ENCODE results near the gene TBC1D22B. TPM values are rescaled to one million over a fixed set of nuclear protein-coding genes. Genes with fewer than 3 reads are reported as not detected.

Gene TBC1D22B
- polyA plus RNA-seq, 1 experiment = 9.8 TPM

DNA sequence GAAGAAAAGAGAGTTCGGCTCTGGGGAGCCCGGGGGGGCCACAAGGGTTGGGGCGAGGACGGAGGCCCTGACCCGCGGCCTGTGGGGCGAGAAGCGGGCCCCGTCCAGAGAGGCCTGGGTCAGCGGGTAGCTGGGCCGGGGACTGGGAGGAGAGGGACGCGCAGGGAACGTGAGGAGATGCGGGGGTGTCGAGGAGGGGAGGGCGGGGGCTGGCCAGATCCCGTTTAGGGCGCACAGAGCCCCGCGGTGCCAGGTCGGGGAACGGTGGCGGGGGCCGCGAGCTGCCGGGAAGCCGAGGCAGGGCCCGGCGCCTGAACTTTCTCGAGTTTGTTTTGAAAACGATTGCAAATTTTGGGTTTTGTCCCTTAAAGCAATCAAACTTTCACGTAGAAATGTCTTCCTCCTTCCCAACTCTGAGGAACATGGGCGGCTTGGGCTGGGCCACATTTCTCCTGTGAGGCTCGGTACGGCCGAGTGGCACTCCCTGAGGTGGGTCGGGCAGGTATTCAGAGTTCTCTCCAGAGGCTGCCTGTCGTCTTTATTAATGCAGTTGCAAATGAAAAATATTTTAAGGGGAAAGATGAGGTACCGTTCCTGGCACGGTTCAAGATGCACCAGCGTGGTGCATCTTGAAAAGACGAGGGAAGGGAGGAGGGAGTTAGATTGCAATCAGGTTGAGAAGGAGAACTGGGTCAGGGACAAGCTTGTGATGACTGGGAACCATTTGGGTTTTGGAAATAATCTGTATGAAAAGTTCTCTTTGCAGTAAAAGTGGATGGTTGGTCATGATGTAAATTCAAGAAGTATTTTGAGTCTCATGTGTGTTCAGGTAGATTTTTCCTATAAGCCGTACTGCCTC, 97.2 kb downstream of the TBC1D22B start:
- Histone ChIP-seq H3K27me3 (ENCODE audit: control insufficient read depth, insufficient read depth, low read length) (no peaks in the 10 kb centered on the region), H3K27ac (ENCODE audit: low read depth, low read length) (peak overlapping the region; percentile 21), H3K4me3 (ENCODE audit: low read depth, low read length) (peak overlapping the region; percentile 92), H3K9me3 (ENCODE audit: control insufficient read depth, insufficient read depth, low read length) (no peaks in the 10 kb centered on the region; the same call in 1 of the 2 replicates)
- CTCF ChIA-PET = interaction anchor here (0.5 to 0.6 kb wide), 2 partner anchors 16 to 739 kb away, joined by 3 read pairs; no protein-coding TSS in a partner anchor
- TF ChIP-seq, protein P1, sequence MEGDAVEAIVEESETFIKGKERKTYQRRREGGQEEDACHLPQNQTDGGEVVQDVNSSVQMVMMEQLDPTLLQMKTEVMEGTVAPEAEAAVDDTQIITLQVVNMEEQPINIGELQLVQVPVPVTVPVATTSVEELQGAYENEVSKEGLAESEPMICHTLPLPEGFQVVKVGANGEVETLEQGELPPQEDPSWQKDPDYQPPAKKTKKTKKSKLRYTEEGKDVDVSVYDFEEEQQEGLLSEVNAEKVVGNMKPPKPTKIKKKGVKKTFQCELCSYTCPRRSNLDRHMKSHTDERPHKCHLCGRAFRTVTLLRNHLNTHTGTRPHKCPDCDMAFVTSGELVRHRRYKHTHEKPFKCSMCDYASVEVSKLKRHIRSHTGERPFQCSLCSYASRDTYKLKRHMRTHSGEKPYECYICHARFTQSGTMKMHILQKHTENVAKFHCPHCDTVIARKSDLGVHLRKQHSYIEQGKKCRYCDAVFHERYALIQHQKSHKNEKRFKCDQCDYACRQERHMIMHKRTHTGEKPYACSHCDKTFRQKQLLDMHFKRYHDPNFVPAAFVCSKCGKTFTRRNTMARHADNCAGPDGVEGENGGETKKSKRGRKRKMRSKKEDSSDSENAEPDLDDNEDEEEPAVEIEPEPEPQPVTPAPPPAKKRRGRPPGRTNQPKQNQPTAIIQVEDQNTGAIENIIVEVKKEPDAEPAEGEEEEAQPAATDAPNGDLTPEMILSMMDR (IDR thresholded peaks at IDR 0.05; ENCODE audit: low read depth, low read length) = no peak
- POLR2A ChIA-PET = interaction anchor here (0.7 to 0.8 kb wide), 4 partner anchors 30 to 523 kb away, joined by 3 to 4 read pairs (median 3); no protein-coding TSS in a partner anchor
- no peak for DNase-seq (ENCODE audit: low read depth, low spot score)

DNA sequence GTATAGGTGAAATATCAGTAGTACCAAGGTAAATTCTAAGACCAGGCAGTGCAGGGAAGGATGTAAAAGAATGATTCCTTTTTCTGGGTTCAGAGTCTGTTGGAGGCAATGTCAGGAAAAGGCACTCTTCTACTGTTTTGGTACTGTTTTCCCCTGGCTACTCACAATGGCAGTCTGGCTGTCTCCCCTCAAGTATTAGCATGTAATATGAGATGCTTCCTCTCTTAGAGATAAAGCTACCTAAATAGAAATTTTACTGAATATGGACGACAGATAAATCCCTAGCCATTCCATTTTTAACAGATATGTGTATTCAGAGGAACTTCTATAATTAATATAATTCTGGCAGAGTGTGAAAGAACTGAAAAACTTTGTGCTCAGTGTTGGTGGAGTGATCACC, 99.7 kb downstream of the TBC1D22B start:
- no peak for DNase-seq (ENCODE audit: low read depth, low spot score)
- ChIA-PET CTCF (interaction anchor here (2.1 kb wide), 1 partner anchor 32 kb away, joined by 7 read pairs; no protein-coding TSS in a partner anchor), POLR2A (no interaction called here)
- Histone ChIP-seq H3K27ac (ENCODE audit: low read depth, low read length) (no peak overlapping the region), H3K27me3 (ENCODE audit: control insufficient read depth, insufficient read depth, low read length) (no peaks in the 10 kb centered on the region), H3K9me3 (ENCODE audit: control insufficient read depth, insufficient read depth, low read length) (no peaks in the 10 kb centered on the region; the same call in 1 of the 2 replicates), H3K4me3 (ENCODE audit: low read depth, low read length) (no peak overlapping the region)
- TF ChIP-seq, protein P1 (IDR thresholded peaks at IDR 0.05; ENCODE audit: low read depth, low read length) = no peak

DNA sequence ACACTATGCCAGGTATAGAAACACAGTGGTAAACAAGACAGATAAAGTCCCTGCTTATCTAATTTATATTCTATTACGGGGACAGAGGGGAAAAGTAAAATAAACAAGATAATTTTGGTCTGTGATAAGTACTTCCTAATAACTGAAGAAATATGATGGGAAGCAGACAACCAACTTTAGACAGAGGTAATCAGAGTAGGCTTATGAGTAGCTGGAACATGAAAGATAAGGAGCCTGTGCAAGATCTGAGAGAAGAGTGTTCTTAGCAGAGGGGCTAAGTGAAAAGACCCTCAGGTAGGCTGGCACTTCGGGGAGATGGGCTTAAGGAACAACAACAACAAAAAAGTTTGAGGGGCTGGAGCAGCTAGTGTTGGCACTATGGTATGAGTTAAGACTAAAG, 100.3 kb downstream of the TBC1D22B start:
- no peaks in the 10 kb centered on the region; the same call in 1 of the 2 replicates for H3K9me3 ChIP-seq (ENCODE audit: control insufficient read depth, insufficient read depth, low read length)
- no peak for DNase-seq (ENCODE audit: low read depth, low spot score)
- CTCF ChIA-PET = no interaction called here
- H3K4me3 ChIP-seq (ENCODE audit: low read depth, low read length) = no peak overlapping the region
- H3K27me3 ChIP-seq (ENCODE audit: control insufficient read depth, insufficient read depth, low read length) = no peaks in the 10 kb centered on the region
- TF ChIP-seq, protein P1 (IDR thresholded peaks at IDR 0.05; ENCODE audit: low read depth, low read length) = no peak
- POLR2A ChIA-PET = no interaction called here
- no peak overlapping the region for H3K27ac ChIP-seq (ENCODE audit: low read depth, low read length)

DNA sequence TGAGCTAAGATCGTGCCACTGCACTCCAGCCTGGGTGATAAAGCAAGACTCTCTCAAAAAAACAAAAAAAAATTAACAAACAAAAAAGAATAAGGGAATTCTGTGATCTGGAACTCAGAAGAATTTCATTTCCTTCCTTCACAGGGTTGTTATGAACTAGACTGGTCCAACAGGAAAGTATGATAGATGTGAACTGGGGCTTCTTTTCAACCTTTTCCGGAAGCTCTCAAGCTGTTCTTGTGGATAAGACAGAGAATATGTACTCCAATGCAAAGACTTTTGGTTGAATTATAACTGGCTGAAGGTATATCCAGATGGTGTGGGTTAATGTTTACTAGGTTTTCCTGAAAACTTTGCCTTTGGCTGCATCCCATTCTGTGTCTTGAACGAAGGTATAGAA, 101.5 kb downstream of the TBC1D22B start:
- CTCF ChIA-PET = interaction anchor here (0.9 kb wide), 1 partner anchor 33 kb away, joined by 6 read pairs; no protein-coding TSS in a partner anchor
- Histone ChIP-seq H3K4me3 (ENCODE audit: low read depth, low read length) (no peak overlapping the region), H3K27me3 (ENCODE audit: control insufficient read depth, insufficient read depth, low read length) (no peaks in the 10 kb centered on the region), H3K27ac (ENCODE audit: low read depth, low read length) (no peak overlapping the region), H3K9me3 (ENCODE audit: control insufficient read depth, insufficient read depth, low read length) (no peaks in the 10 kb centered on the region; the same call in 1 of the 2 replicates)
- DNase-seq (ENCODE audit: low read depth, low spot score) = no peak
- POLR2A ChIA-PET = no interaction called here
- TF ChIP-seq, protein P1 (IDR thresholded peaks at IDR 0.05; ENCODE audit: low read depth, low read length) = no peak
